Natural killer cell treated with Interleukin-12 subunit alpha and Interleukin-12 subunit beta and Interleukin-15 and Interleukin-18, amount 100 ng/mL, for 72 hours (primary cell): ENCODE data around the gene DCTN1. TPM values are rescaled to one million over a fixed set of nuclear protein-coding genes. Genes with fewer than 3 reads are reported as not detected.
A peak's percentile ranks its signal among the peaks of the same experiment; 100 is the strongest.

Experiments
- ATAC-seq, 2 donors: fragments of 150-1000 bp; cut with Tn5 transposase in 1 of 2; sonication (Bioruptor Pico), chemical (Tn5 transposase) in 1 of 2; 2 replicates each; pipeline ENCODE4 v1.10.0; 2021
- DNase-seq: peaks from one replicate; pipeline ENCODE4 v3.0.0; 2022; ENCODE audit warnings: low spot score
- H3K27ac Mint-ChIP-seq, 2 donors: 1 replicate in 1 of 2; 2 replicates in 1 of 2; pipeline ENCODE4 v1.8.0; 2022; ENCODE audit warnings: mixed read lengths in 2 of 2, mild to moderate bottlenecking in 1 of 2, moderate library complexity in 1 of 2
- H3K27me3 Mint-ChIP-seq, 2 donors: 1 replicate in 1 of 2; 2 replicates in 1 of 2; pipeline ENCODE4 v1.8.0; 2022; ENCODE audit warnings: mixed read lengths in 2 of 2
- H3K36me3 Mint-ChIP-seq: one replicate; pipeline ENCODE4 v1.8.0; 2022; ENCODE audit warnings: mixed read lengths
- H3K4me1 Mint-ChIP-seq, 2 donors: 1 replicate in 1 of 2; 2 replicates in 1 of 2; pipeline ENCODE4 v1.8.0; 2022; ENCODE audit warnings: low read depth in 2 of 2, mixed read lengths in 2 of 2, mild to moderate bottlenecking in 1 of 2
- H3K4me3 Mint-ChIP-seq: one replicate; pipeline ENCODE4 v1.8.0; 2022; ENCODE audit warnings: mixed read lengths
- H3K9me3 Mint-ChIP-seq: 2 replicates; pipeline ENCODE4 v1.8.0; 2022; ENCODE audit warnings: mixed read lengths
- total RNA-seq, 2 donors: library from RNA; stranded (reverse); gene quantifications; one replicate each; pipeline ENCODE4 v1.2.3, GENCODE V29; 2022

DCTN1 gene
- total RNA-seq, 2 donors from 2014 or later: 97.8 to 106 TPM

GRCh38 chr2:74372674-74373073 is 7.4 kb downstream of the DCTN1 start:
- H3K27ac Mint-ChIP-seq: peak overlapping the region in 1 of 2 donors; percentile 18
- peaks cover 8% of the 10 kb centered on the region for H3K36me3 Mint-ChIP-seq
- ATAC-seq (no peak), DNase-seq (no peak)
- H3K27me3 Mint-ChIP-seq: no peaks in the 10 kb centered on the region
- H3K9me3 Mint-ChIP-seq: no peaks in the 10 kb centered on the region
- H3K4me1 Mint-ChIP-seq: peaks cover 9 to 23% of the 10 kb centered on the region in 2 donors
- H3K4me3 Mint-ChIP-seq: no peak overlapping the region

- ATAC-seq: no peak
- no peaks in the 10 kb centered on the region for H3K27me3 Mint-ChIP-seq
- peaks cover 12% of the 10 kb centered on the region for H3K36me3 Mint-ChIP-seq
- no peak overlapping the region for H3K27ac Mint-ChIP-seq
- peaks cover 0 to 23% of the 10 kb centered on the region in 2 donors for H3K4me1 Mint-ChIP-seq
- no peaks in the 10 kb centered on the region for H3K9me3 Mint-ChIP-seq
- no peak for DNase-seq
- no peak overlapping the region for H3K4me3 Mint-ChIP-seq
These were observed 8.7 kb downstream of the DCTN1 start for GRCh38 chr2:74371421-74371820.

GRCh38 chr2:74369976-74370375 is 10.1 kb downstream of the DCTN1 start:
- H3K27ac Mint-ChIP-seq: no peak overlapping the region
- no peak for ATAC-seq
- H3K36me3 Mint-ChIP-seq: peaks cover 14% of the 10 kb centered on the region
- no peaks in the 10 kb centered on the region for H3K9me3 Mint-ChIP-seq
- H3K4me3 Mint-ChIP-seq: no peak overlapping the region
- peaks cover 0 to 14% of the 10 kb centered on the region in 2 donors for H3K4me1 Mint-ChIP-seq
- DNase-seq: no peak
- H3K27me3 Mint-ChIP-seq: no peaks in the 10 kb centered on the region

- Mint-ChIP-seq H3K27ac (no peak overlapping the region), H3K27me3 (no peaks in the 10 kb centered on the region), H3K4me3 (no peak overlapping the region), H3K4me1 (peaks cover 0 to 9% of the 10 kb centered on the region in 2 donors), H3K9me3 (no peaks in the 10 kb centered on the region), H3K36me3 (peaks cover 21% of the 10 kb centered on the region)
- ATAC-seq: no peak
- DNase-seq: no peak
These were observed 11.6 kb downstream of the DCTN1 start for GRCh38 chr2:74368499-74368898.

GRCh38 chr2:74367789-74368188 is 12.3 kb downstream of the DCTN1 start:
- no peak overlapping the region for H3K27ac Mint-ChIP-seq
- ATAC-seq (no peak), DNase-seq (no peak)
- peaks cover 21% of the 10 kb centered on the region for H3K36me3 Mint-ChIP-seq
- no peak overlapping the region for H3K4me3 Mint-ChIP-seq
- H3K9me3 Mint-ChIP-seq: no peaks in the 10 kb centered on the region
- H3K4me1 Mint-ChIP-seq: peaks cover 0 to 9% of the 10 kb centered on the region in 2 donors
- H3K27me3 Mint-ChIP-seq: no peaks in the 10 kb centered on the region

GRCh38 chr2:74366036-74366435 is 14.1 kb downstream of the DCTN1 start:
- H3K27ac Mint-ChIP-seq: no peak overlapping the region
- DNase-seq (no peak), ATAC-seq (no peak)
- H3K4me3 Mint-ChIP-seq: no peak overlapping the region
- peaks cover 0 to 3% of the 10 kb centered on the region in 2 donors for H3K4me1 Mint-ChIP-seq
- no peaks in the 10 kb centered on the region for H3K9me3 Mint-ChIP-seq
- no peaks in the 10 kb centered on the region for H3K27me3 Mint-ChIP-seq
- peaks cover 25% of the 10 kb centered on the region for H3K36me3 Mint-ChIP-seq

GRCh38 chr2:74364533-74365505 is 15.3 kb downstream of the DCTN1 start:
- peaks cover 0 to 3% of the 10 kb centered on the region in 2 donors for H3K4me1 Mint-ChIP-seq
- no peak overlapping the region for H3K4me3 Mint-ChIP-seq
- peaks cover 19% of the 10 kb centered on the region for H3K36me3 Mint-ChIP-seq
- no peak for ATAC-seq
- DNase-seq: no peak
- no peaks in the 10 kb centered on the region for H3K9me3 Mint-ChIP-seq
- H3K27ac Mint-ChIP-seq: no peak overlapping the region
- no peaks in the 10 kb centered on the region for H3K27me3 Mint-ChIP-seq

GRCh38 chr2:74361327-74361726 is 18.8 kb downstream of the DCTN1 start:
- no peak overlapping the region for H3K27ac Mint-ChIP-seq
- no peak for DNase-seq
- ATAC-seq: no peak
- peaks cover 19% of the 10 kb centered on the region for H3K36me3 Mint-ChIP-seq
- H3K9me3 Mint-ChIP-seq: no peaks in the 10 kb centered on the region
- no peaks in the 10 kb centered on the region for H3K4me1 Mint-ChIP-seq
- no peaks in the 10 kb centered on the region for H3K27me3 Mint-ChIP-seq
- no peak overlapping the region for H3K4me3 Mint-ChIP-seq

- H3K36me3 Mint-ChIP-seq: peaks cover 10% of the 10 kb centered on the region
- no peak overlapping the region for H3K27ac Mint-ChIP-seq
- DNase-seq (no peak), ATAC-seq (no peak)
- H3K9me3 Mint-ChIP-seq: no peaks in the 10 kb centered on the region
- no peak overlapping the region for H3K4me3 Mint-ChIP-seq
- no peaks in the 10 kb centered on the region for H3K27me3 Mint-ChIP-seq
- H3K4me1 Mint-ChIP-seq: no peaks in the 10 kb centered on the region
These were observed 22.5 kb downstream of the DCTN1 start for GRCh38 chr2:74357627-74358026.

- Mint-ChIP-seq H3K27ac (no peak overlapping the region), H3K9me3 (no peaks in the 10 kb centered on the region), H3K36me3 (no peaks in the 10 kb centered on the region), H3K27me3 (peaks cover 0 to 3% of the 10 kb centered on the region in 2 donors), H3K4me3 (no peak overlapping the region), H3K4me1 (peaks cover 0 to under 1% of the 10 kb centered on the region in 2 donors)
- DNase-seq: no peak
- ATAC-seq: no peak
These were observed 30.2 kb downstream of the DCTN1 start for GRCh38 chr2:74349889-74350288.

- no peaks in the 10 kb centered on the region for H3K9me3 Mint-ChIP-seq
- no peak overlapping the region for H3K4me3 Mint-ChIP-seq
- no peak for ATAC-seq
- peaks cover 0 to 9% of the 10 kb centered on the region in 2 donors for H3K27me3 Mint-ChIP-seq
- no peak for DNase-seq
- H3K27ac Mint-ChIP-seq: no peak overlapping the region
- peaks cover 0 to 6% of the 10 kb centered on the region in 2 donors for H3K4me1 Mint-ChIP-seq
- no peaks in the 10 kb centered on the region for H3K36me3 Mint-ChIP-seq
These were observed 32.4 kb downstream of the DCTN1 start for GRCh38 chr2:74347742-74348141.

GRCh38 chr2:74347303-74347702 is 32.8 kb downstream of the DCTN1 start:
- Mint-ChIP-seq H3K4me1 (peaks cover 0 to 6% of the 10 kb centered on the region in 2 donors), H3K9me3 (no peaks in the 10 kb centered on the region), H3K4me3 (no peak overlapping the region), H3K36me3 (no peaks in the 10 kb centered on the region), H3K27ac (no peak overlapping the region), H3K27me3 (peaks cover 0 to 9% of the 10 kb centered on the region in 2 donors)
- DNase-seq (no peak), ATAC-seq (no peak)

GRCh38 chr2:74345272-74345943 is 34.7 kb downstream of the DCTN1 start:
- no peak for DNase-seq
- peaks cover 0 to 9% of the 10 kb centered on the region in 2 donors for H3K27me3 Mint-ChIP-seq
- no peaks in the 10 kb centered on the region for H3K36me3 Mint-ChIP-seq
- H3K4me3 Mint-ChIP-seq: no peak overlapping the region
- H3K9me3 Mint-ChIP-seq: no peaks in the 10 kb centered on the region
- ATAC-seq: no peak
- peaks cover 0 to 6% of the 10 kb centered on the region in 2 donors for H3K4me1 Mint-ChIP-seq
- no peak overlapping the region for H3K27ac Mint-ChIP-seq

GRCh38 chr2:74343316-74343715 is 36.8 kb downstream of the DCTN1 start, which contains the start of gene SLC4A5:
TSS of gene SLC4A5 (minus strand) at chr2:74343416. CDS start at chr2:74315023, 28,393 bp downstream.
- no peak within 1 kb of the TSS for H3K4me3 Mint-ChIP-seq
- H3K9me3 Mint-ChIP-seq: no peaks in the 10 kb centered on the region
- peaks cover 0 to 6% of the 10 kb centered on the region in 2 donors for H3K4me1 Mint-ChIP-seq

More at GRCh38 chr2:74343316-74343715, 36.8 kb downstream of the DCTN1 start, which contains the start of gene SLC4A5:
- DNase-seq (no peak), ATAC-seq (no peak)
- no peak within 1 kb of the TSS for H3K27ac Mint-ChIP-seq
- H3K27me3 Mint-ChIP-seq: peaks cover 0 to 9% of the 10 kb centered on the region in 2 donors
- H3K36me3 Mint-ChIP-seq: no peaks in the 10 kb centered on the region
